ENCODE measurements around the gene HPF1.

DNA sequence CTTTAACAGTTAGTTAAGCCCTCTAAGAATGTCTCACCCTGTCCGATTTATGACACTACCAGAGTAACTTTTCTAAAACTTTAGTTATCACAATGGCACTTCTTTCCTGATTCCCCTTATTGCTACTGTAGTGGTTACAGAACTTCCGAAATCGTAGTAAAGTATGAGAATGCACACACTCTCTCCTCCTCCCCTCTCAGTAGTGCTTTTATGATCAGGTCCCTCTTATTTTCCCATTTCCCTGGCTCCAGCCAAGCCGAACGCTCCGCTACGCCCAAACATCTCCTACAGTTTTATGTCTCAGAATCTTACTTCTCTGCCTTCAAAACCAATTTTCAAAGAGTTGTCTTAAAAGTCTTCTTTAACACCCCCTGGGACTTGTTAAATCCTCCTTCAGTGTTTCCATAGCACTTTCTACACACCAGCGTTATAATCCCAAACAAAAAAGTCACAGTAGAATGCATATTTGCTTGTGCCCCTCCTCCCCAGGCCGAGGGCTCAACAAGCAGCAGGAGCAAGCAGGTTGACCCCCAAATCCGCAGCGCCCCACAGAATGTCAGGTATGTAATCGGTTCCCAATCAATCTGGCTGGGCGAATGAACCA is 671 bp downstream of the HPF1 start:
- TF ChIP-seq, protein P1, sequence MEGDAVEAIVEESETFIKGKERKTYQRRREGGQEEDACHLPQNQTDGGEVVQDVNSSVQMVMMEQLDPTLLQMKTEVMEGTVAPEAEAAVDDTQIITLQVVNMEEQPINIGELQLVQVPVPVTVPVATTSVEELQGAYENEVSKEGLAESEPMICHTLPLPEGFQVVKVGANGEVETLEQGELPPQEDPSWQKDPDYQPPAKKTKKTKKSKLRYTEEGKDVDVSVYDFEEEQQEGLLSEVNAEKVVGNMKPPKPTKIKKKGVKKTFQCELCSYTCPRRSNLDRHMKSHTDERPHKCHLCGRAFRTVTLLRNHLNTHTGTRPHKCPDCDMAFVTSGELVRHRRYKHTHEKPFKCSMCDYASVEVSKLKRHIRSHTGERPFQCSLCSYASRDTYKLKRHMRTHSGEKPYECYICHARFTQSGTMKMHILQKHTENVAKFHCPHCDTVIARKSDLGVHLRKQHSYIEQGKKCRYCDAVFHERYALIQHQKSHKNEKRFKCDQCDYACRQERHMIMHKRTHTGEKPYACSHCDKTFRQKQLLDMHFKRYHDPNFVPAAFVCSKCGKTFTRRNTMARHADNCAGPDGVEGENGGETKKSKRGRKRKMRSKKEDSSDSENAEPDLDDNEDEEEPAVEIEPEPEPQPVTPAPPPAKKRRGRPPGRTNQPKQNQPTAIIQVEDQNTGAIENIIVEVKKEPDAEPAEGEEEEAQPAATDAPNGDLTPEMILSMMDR (IDR thresholded peaks at IDR 0.05) = no peak
- TF ChIP-seq CHD2 (IDR thresholded peaks at IDR 0.05; ENCODE audit: low read length, partially characterized antibody) (no peak), SMC3 (IDR thresholded peaks at IDR 0.05; ENCODE audit: low read depth, low read length) (no peak), TAF1 (IDR thresholded peaks at IDR 0.05; ENCODE audit: borderline replicate concordance, low read depth, low read length) (no peak), POLR2AphosphoS5 (IDR thresholded peaks at IDR 0.05; ENCODE audit: low read depth, low read length) (no peak)
- TF ChIP-seq, protein P2, sequence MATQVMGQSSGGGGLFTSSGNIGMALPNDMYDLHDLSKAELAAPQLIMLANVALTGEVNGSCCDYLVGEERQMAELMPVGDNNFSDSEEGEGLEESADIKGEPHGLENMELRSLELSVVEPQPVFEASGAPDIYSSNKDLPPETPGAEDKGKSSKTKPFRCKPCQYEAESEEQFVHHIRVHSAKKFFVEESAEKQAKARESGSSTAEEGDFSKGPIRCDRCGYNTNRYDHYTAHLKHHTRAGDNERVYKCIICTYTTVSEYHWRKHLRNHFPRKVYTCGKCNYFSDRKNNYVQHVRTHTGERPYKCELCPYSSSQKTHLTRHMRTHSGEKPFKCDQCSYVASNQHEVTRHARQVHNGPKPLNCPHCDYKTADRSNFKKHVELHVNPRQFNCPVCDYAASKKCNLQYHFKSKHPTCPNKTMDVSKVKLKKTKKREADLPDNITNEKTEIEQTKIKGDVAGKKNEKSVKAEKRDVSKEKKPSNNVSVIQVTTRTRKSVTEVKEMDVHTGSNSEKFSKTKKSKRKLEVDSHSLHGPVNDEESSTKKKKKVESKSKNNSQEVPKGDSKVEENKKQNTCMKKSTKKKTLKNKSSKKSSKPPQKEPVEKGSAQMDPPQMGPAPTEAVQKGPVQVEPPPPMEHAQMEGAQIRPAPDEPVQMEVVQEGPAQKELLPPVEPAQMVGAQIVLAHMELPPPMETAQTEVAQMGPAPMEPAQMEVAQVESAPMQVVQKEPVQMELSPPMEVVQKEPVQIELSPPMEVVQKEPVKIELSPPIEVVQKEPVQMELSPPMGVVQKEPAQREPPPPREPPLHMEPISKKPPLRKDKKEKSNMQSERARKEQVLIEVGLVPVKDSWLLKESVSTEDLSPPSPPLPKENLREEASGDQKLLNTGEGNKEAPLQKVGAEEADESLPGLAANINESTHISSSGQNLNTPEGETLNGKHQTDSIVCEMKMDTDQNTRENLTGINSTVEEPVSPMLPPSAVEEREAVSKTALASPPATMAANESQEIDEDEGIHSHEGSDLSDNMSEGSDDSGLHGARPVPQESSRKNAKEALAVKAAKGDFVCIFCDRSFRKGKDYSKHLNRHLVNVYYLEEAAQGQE (IDR thresholded peaks at IDR 0.05; ENCODE audit: low read depth, low read length) = no peak

All from SK-N-SH (cell line).